HG03045 (cell line): ENCODE data around the gene SDK2.
A peak's percentile ranks its signal among the peaks of the same experiment; 100 is the strongest.

Experiments
- ATAC-seq: cut with Tn5 transposase; IDR thresholded peaks from one replicate; pipeline ENCODE4 v1.9.1; 2021; ENCODE audit warnings: mild to moderate bottlenecking, moderate library complexity; ENCODE audit not compliant: unreplicated experiment

The SDK2 gene

GRCh38 chr17:73429440-73430164 is 214.6 kb downstream of the SDK2 start:
- ATAC-seq: peak; percentile 80

GRCh38 chr17:73427198-73427597 is 217.0 kb downstream of the SDK2 start:
- ATAC-seq: no peak

GRCh38 chr17:73424571-73424970 is 219.7 kb downstream of the SDK2 start:
- ATAC-seq: no peak

GRCh38 chr17:73423806-73424205 is 220.4 kb downstream of the SDK2 start:
- no peak for ATAC-seq

- ATAC-seq: no peak
These were observed 221.0 kb downstream of the SDK2 start for GRCh38 chr17:73423159-73423715.

GRCh38 chr17:73422121-73422520 is 222.1 kb downstream of the SDK2 start:
- ATAC-seq: no peak

- no peak for ATAC-seq
These were observed 223.3 kb downstream of the SDK2 start for GRCh38 chr17:73420897-73421296.

- ATAC-seq: no peak
These were observed 224.4 kb downstream of the SDK2 start for GRCh38 chr17:73419881-73420280.

- no peak for ATAC-seq
These were observed 225.2 kb downstream of the SDK2 start for GRCh38 chr17:73419051-73419450.

- no peak for ATAC-seq
These were observed 228.5 kb downstream of the SDK2 start for GRCh38 chr17:73415782-73416181.

- no peak for ATAC-seq
These were observed 229.9 kb downstream of the SDK2 start for GRCh38 chr17:73414171-73414955.

GRCh38 chr17:73412914-73413313 is 231.3 kb downstream of the SDK2 start:
- no peak for ATAC-seq

- ATAC-seq: no peak
These were observed 232.9 kb downstream of the SDK2 start for GRCh38 chr17:73411313-73411747.

GRCh38 chr17:73410586-73411312 is 233.5 kb downstream of the SDK2 start:
- no peak for ATAC-seq

GRCh38 chr17:73404246-73404645 is 240.0 kb downstream of the SDK2 start:
- no peak for ATAC-seq

- no peak for ATAC-seq
These were observed 241.8 kb downstream of the SDK2 start for GRCh38 chr17:73402466-73402865.

- ATAC-seq: no peak
These were observed 242.3 kb downstream of the SDK2 start for GRCh38 chr17:73401911-73402310.

- ATAC-seq: no peak
These were observed 243.2 kb downstream of the SDK2 start for GRCh38 chr17:73400915-73401545.

- ATAC-seq: no peak
These were observed 245.2 kb downstream of the SDK2 start for GRCh38 chr17:73399056-73399455.

- no peak for ATAC-seq
These were observed 246.2 kb downstream of the SDK2 start for GRCh38 chr17:73397856-73398540.
